HepG2 (cell line): Measurements from ENCODE around the gene BOLA2B. TPM values are rescaled to one million over a fixed set of nuclear protein-coding genes. Genes with fewer than 3 reads are reported as not detected.

ENCODE experiments used
- KLF12 ChIP-seq: sonication (generic); formaldehyde crosslinking; IDR thresholded peaks from 2 replicates; pipeline ENCODE4 v1.4.0; 2020; ENCODE audit warnings: missing genetic modification reagents, borderline replicate concordance
- NFATC3 ChIP-seq: sonication (generic); formaldehyde crosslinking; IDR thresholded peaks from 2 replicates; pipeline ENCODE4 v1.5.1; 2020; ENCODE audit warnings: mild to moderate bottlenecking, missing genetic modification reagents
- PAXIP1 ChIP-seq: sonication (generic); formaldehyde crosslinking; conservative IDR thresholded peaks from 2 replicates; pipeline ENCODE4 v1.4.0; 2020; ENCODE audit warnings: mild to moderate bottlenecking, missing genetic modification reagents, moderate library complexity
- PBX2 ChIP-seq: IDR thresholded peaks from 2 replicates; pipeline ENCODE4 v1.6.1; 2016; ENCODE audit warnings: control low read depth
- SP4 ChIP-seq: sonication (generic); formaldehyde crosslinking; IDR thresholded peaks from 2 replicates; pipeline ENCODE4 v1.8.1; 2023; ENCODE audit warnings: mild to moderate bottlenecking, missing genetic modification reagents
- TGIF2 ChIP-seq: IDR thresholded peaks from 2 replicates; pipeline ENCODE4 v1.6.1; 2016; ENCODE audit warnings: control low read depth, missing compliant biosample characterization
- THAP7 ChIP-seq: sonication (generic); formaldehyde crosslinking; IDR thresholded peaks from 2 replicates; pipeline ENCODE4 v1.8.1; 2023; ENCODE audit warnings: mild to moderate bottlenecking, missing genetic modification reagents
- ZNF33B ChIP-seq: sonication (generic); formaldehyde crosslinking; IDR thresholded peaks from 2 replicates; pipeline ENCODE4 v1.5.1; 2020; ENCODE audit warnings: mild to moderate bottlenecking, missing genetic modification reagents
- polyA plus RNA-seq, 8 experiments: library from polyadenylated mRNA; depleted of rRNA in 3 of 8; stranded (reverse) in 7 of 8; unstranded in 1 of 8; fragments of >200 nt; fragmentation: Illumina TruSeq in 4 of 8; extraction: Trizol in 4 of 8; gene quantifications; 2 replicates each; pipeline versions ENCODE4 v1.2.1 to v1.2.3, GENCODE V29; 2011 to 2016; ENCODE audit warnings: low read depth in 4 of 8, missing spikeins in 1 of 8, mixed read lengths in 1 of 8; ENCODE audit not compliant: insufficient read depth in 1 of 8
- total RNA-seq, 5 experiments: library from RNA; depleted of rRNA; stranded (reverse); fragments of >200 nt; fragmentation: Illumina TruSeq; extraction: Trizol; gene quantifications; 2 replicates each; pipeline ENCODE4 v1.2.3, GENCODE V29; 2016; ENCODE audit warnings: low read depth in 1 of 5

Gene BOLA2B
- total and polyA plus RNA-seq, 2 of the 13 experiments (the other 11 are each of a cell fraction or from before 2014, with no cell fraction given), result 63.8 to 295 TPM

GRCh38 chr16:30149250-30149930 lies 44.1 kb downstream of the BOLA2B start (continued):
- TF ChIP-seq PAXIP1 (CRISPR knock-in tag) (no peak), SP4 (CRISPR knock-in tag) (no peak), KLF12 (CRISPR knock-in tag) (no peak), ZNF33B (CRISPR knock-in tag) (no peak), THAP7 (no peak), PBX2 (CRISPR knock-in tag) (no peak), TGIF2 (CRISPR knock-in tag) (no peak), NFATC3 (CRISPR knock-in tag) (no peak)
